HepG2 (cell line): ENCODE results near the gene ATP4A. TPM values are rescaled to one million over a fixed set of nuclear protein-coding genes. Genes with fewer than 3 reads are reported as not detected.

Experiments used
- CEBPG ChIP-seq: IDR thresholded peaks from 2 replicates; pipeline ENCODE4 v1.6.1; 2016
- CENPX ChIP-seq: sonication (generic); formaldehyde crosslinking; IDR thresholded peaks from 2 replicates; pipeline ENCODE4 v1.9.0; 2021; ENCODE audit warnings: mild to moderate bottlenecking, missing genetic modification reagents, moderate library complexity
- RBM39 ChIP-seq: fragments of 200-400 bp; formaldehyde crosslinking; IDR thresholded peaks from one replicate; pipeline ENCODE4 v1.6.1; 2018; ENCODE audit warnings: antibody characterized with exemption, mild to moderate bottlenecking, low read depth, low read length; ENCODE audit not compliant: poor library complexity, severe bottlenecking
- RORA ChIP-seq: sonication (generic); formaldehyde crosslinking; IDR thresholded peaks from 2 replicates; pipeline ENCODE4 v1.5.0; 2020; ENCODE audit warnings: mild to moderate bottlenecking, missing genetic modification reagents, moderate library complexity
- SOX13 ChIP-seq, 3 experiments: fragments of 450-650 bp in 1 of 3; sonication (generic) in 1 of 3; formaldehyde crosslinking in 1 of 3; IDR thresholded peaks in 2 of 3; conservative IDR thresholded peaks in 1 of 3; 2 replicates each; pipeline versions ENCODE4 v1.5.0 to v1.6.1; 2016 to 2020; ENCODE audit warnings: antibody characterized with exemption in 1 of 3, mild to moderate bottlenecking in 1 of 3, missing compliant biosample characterization in 1 of 3, missing genetic modification reagents in 1 of 3, moderate library complexity in 1 of 3
- SOX6 ChIP-seq, 2 experiments: fragments of 450-650 bp in 1 of 2; sonication (generic) in 1 of 2; formaldehyde crosslinking in 1 of 2; IDR thresholded peaks; 2 replicates each; pipeline versions ENCODE4 v1.4.0 to v1.6.1; 2017 to 2020; ENCODE audit warnings: antibody characterized with exemption in 1 of 2, mild to moderate bottlenecking in 1 of 2, missing genetic modification reagents in 1 of 2
- ZBTB7A ChIP-seq: sonication (generic); formaldehyde crosslinking; IDR thresholded peaks from 2 replicates; pipeline ENCODE4 v1.8.0; 2022; ENCODE audit warnings: mild to moderate bottlenecking, missing genetic modification reagents
- ZIK1 ChIP-seq: sonication (generic); formaldehyde crosslinking; IDR thresholded peaks from 2 replicates; pipeline ENCODE4 v1.5.0; 2020; ENCODE audit warnings: mild to moderate bottlenecking, low read depth, missing genetic modification reagents, borderline replicate concordance
- ZNF263 ChIP-seq: sonication (generic); formaldehyde crosslinking; IDR thresholded peaks from 2 replicates; pipeline ENCODE4 v1.4.0; 2020; ENCODE audit warnings: missing genetic modification reagents
- ZNF264 ChIP-seq: sonication (generic); formaldehyde crosslinking; IDR thresholded peaks from 2 replicates; pipeline ENCODE4 v1.4.0; 2020; ENCODE audit warnings: missing genetic modification reagents
- ZNF367 ChIP-seq: sonication (generic); formaldehyde crosslinking; IDR thresholded peaks from 2 replicates; pipeline ENCODE4 v1.4.0; 2020; ENCODE audit warnings: missing genetic modification reagents, borderline replicate concordance
- ZNF484 ChIP-seq: sonication (generic); formaldehyde crosslinking; IDR thresholded peaks from 2 replicates; pipeline ENCODE4 v1.5.1; 2020; ENCODE audit warnings: mild to moderate bottlenecking, low read depth, missing genetic modification reagents, borderline replicate concordance
- polyA plus RNA-seq, 8 experiments: library from polyadenylated mRNA; depleted of rRNA in 3 of 8; stranded (reverse) in 7 of 8; unstranded in 1 of 8; fragments of >200 nt; fragmentation: Illumina TruSeq in 4 of 8; extraction: Trizol in 4 of 8; gene quantifications; 2 replicates each; pipeline versions ENCODE4 v1.2.1 to v1.2.3, GENCODE V29; 2011 to 2016; ENCODE audit warnings: low read depth in 4 of 8, missing spikeins in 1 of 8, mixed read lengths in 1 of 8; ENCODE audit not compliant: insufficient read depth in 1 of 8
- total RNA-seq, 5 experiments: library from RNA; depleted of rRNA; stranded (reverse); fragments of >200 nt; fragmentation: Illumina TruSeq; extraction: Trizol; gene quantifications; 2 replicates each; pipeline ENCODE4 v1.2.3, GENCODE V29; 2016; ENCODE audit warnings: low read depth in 1 of 5
- TF ChIP-seq, protein P1 (sequence below): fragments of 450-650 bp; IDR thresholded peaks from 2 replicates; pipeline ENCODE4 v1.6.1; 2017
- TF ChIP-seq, protein P2 (sequence below): sonication (generic); formaldehyde crosslinking; IDR thresholded peaks from 2 replicates; pipeline ENCODE4 v1.8.1; 2023; ENCODE audit warnings: mild to moderate bottlenecking, missing genetic modification reagents
- TF ChIP-seq, protein P3 (sequence below): sonication (generic); formaldehyde crosslinking; IDR thresholded peaks from 2 replicates; pipeline ENCODE4 v1.4.0; 2020; ENCODE audit warnings: missing genetic modification reagents
- TF ChIP-seq, protein P4 (sequence below): sonication (generic); formaldehyde crosslinking; IDR thresholded peaks from 2 replicates; pipeline ENCODE4 v1.8.1; 2022; ENCODE audit warnings: low read depth, mild to moderate bottlenecking, missing genetic modification reagents
- TF ChIP-seq, protein P5 (sequence below): sonication (generic); formaldehyde crosslinking; IDR thresholded peaks from 2 replicates; pipeline ENCODE4 v1.4.0; 2020; ENCODE audit warnings: missing genetic modification reagents

The ATP4A gene
- total and polyA plus RNA-seq, 2 of the 13 experiments (the other 11 are each of a cell fraction or from before 2014, with no cell fraction given): 0.08 to 0.11 TPM

DNA sequence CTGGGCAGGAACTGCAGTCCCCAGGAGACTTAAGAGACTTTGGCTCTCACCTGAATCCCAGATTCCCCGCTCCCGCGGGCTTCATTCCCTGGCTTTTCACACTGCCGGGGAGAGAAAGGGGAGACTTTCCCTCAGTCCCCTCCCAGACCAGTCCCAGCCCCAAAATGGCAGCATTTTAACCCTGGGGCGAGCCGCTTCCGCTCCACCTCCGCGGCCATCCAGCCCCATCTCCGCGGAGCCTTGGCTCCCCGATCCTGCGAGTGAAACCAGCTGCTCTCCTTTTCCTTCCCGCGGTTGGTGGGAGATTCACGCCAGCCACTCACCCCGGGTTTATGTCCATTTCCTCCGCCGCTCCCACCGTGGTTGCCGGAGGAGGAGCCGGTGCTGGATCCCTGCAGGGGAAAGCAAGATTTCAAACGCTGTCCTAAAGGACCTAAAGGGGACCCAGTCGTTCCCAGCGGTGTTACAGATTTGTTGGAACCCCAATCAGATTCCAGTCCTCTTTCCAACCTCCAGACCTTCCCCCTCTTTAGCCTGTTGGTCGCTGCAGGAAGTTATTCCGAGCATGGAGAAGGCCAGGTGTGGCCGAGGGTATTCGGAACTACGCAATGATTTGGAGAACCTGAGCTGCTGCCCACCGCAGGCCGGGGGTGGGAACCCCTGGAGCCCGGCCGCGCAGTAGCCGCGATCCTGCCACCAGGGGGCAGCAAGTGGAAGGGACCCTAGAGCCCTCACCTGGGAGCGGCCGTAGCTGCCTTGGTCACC, 53.4 kb downstream of the ATP4A start (continued):
- TF ChIP-seq ZIK1 (CRISPR knock-in tag): no peak
- no peak for TF ChIP-seq ZNF263
- TF ChIP-seq, protein P1, sequence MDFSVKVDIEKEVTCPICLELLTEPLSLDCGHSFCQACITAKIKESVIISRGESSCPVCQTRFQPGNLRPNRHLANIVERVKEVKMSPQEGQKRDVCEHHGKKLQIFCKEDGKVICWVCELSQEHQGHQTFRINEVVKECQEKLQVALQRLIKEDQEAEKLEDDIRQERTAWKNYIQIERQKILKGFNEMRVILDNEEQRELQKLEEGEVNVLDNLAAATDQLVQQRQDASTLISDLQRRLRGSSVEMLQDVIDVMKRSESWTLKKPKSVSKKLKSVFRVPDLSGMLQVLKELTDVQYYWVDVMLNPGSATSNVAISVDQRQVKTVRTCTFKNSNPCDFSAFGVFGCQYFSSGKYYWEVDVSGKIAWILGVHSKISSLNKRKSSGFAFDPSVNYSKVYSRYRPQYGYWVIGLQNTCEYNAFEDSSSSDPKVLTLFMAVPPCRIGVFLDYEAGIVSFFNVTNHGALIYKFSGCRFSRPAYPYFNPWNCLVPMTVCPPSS: no peak
- TF ChIP-seq, protein P2, sequence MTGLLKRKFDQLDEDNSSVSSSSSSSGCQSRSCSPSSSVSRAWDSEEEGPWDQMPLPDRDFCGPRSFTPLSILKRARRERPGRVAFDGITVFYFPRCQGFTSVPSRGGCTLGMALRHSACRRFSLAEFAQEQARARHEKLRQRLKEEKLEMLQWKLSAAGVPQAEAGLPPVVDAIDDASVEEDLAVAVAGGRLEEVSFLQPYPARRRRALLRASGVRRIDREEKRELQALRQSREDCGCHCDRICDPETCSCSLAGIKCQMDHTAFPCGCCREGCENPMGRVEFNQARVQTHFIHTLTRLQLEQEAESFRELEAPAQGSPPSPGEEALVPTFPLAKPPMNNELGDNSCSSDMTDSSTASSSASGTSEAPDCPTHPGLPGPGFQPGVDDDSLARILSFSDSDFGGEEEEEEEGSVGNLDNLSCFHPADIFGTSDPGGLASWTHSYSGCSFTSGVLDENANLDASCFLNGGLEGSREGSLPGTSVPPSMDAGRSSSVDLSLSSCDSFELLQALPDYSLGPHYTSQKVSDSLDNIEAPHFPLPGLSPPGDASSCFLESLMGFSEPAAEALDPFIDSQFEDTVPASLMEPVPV (CRISPR knock-in tag): no peak
- TF ChIP-seq, protein P3, sequence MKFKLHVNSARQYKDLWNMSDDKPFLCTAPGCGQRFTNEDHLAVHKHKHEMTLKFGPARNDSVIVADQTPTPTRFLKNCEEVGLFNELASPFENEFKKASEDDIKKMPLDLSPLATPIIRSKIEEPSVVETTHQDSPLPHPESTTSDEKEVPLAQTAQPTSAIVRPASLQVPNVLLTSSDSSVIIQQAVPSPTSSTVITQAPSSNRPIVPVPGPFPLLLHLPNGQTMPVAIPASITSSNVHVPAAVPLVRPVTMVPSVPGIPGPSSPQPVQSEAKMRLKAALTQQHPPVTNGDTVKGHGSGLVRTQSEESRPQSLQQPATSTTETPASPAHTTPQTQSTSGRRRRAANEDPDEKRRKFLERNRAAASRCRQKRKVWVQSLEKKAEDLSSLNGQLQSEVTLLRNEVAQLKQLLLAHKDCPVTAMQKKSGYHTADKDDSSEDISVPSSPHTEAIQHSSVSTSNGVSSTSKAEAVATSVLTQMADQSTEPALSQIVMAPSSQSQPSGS: peak; percentile 53; the same call in 1 of the 2 replicates
- TF ChIP-seq, protein P4, sequence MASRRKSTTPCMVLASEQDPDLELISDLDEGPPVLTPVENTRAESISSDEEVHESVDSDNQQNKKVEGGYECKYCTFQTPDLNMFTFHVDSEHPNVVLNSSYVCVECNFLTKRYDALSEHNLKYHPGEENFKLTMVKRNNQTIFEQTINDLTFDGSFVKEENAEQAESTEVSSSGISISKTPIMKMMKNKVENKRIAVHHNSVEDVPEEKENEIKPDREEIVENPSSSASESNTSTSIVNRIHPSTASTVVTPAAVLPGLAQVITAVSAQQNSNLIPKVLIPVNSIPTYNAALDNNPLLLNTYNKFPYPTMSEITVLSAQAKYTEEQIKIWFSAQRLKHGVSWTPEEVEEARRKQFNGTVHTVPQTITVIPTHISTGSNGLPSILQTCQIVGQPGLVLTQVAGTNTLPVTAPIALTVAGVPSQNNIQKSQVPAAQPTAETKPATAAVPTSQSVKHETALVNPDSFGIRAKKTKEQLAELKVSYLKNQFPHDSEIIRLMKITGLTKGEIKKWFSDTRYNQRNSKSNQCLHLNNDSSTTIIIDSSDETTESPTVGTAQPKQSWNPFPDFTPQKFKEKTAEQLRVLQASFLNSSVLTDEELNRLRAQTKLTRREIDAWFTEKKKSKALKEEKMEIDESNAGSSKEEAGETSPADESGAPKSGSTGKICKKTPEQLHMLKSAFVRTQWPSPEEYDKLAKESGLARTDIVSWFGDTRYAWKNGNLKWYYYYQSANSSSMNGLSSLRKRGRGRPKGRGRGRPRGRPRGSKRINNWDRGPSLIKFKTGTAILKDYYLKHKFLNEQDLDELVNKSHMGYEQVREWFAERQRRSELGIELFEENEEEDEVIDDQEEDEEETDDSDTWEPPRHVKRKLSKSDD (CRISPR knock-in tag): no peak
- peak; percentile 15; the same call in 1 of the 2 replicates for TF ChIP-seq ZNF264 (CRISPR knock-in tag)
- no peak for TF ChIP-seq SOX6 (IDR thresholded peaks at IDR 0.05)
- peak; percentile 43; the same call in 1 of the 2 replicates for TF ChIP-seq SOX6 (CRISPR knock-in tag; IDR thresholded peaks at IDR 0.05)
- TF ChIP-seq SOX13 (IDR thresholded peaks at IDR 0.05): no peak
- TF ChIP-seq SOX13 (CRISPR knock-in tag; conservative IDR thresholded peaks at IDR 0.05 in 1 of 2, IDR thresholded peaks at IDR 0.05 in 1 of 2): peak in 1 of 2 experiments; percentile 56; a peak in 1 of 4 replicates
- TF ChIP-seq ZNF484 (CRISPR knock-in tag): 0 out of 2 replicates have a peak, but pooled peaks have one; percentile 34
- no peak for TF ChIP-seq ZNF367 (CRISPR knock-in tag)
- TF ChIP-seq ZBTB7A (CRISPR knock-in tag): peak; percentile 63; the same call in 1 of the 2 replicates
- no peak for TF ChIP-seq RORA (CRISPR knock-in tag)
- TF ChIP-seq, protein P5, sequence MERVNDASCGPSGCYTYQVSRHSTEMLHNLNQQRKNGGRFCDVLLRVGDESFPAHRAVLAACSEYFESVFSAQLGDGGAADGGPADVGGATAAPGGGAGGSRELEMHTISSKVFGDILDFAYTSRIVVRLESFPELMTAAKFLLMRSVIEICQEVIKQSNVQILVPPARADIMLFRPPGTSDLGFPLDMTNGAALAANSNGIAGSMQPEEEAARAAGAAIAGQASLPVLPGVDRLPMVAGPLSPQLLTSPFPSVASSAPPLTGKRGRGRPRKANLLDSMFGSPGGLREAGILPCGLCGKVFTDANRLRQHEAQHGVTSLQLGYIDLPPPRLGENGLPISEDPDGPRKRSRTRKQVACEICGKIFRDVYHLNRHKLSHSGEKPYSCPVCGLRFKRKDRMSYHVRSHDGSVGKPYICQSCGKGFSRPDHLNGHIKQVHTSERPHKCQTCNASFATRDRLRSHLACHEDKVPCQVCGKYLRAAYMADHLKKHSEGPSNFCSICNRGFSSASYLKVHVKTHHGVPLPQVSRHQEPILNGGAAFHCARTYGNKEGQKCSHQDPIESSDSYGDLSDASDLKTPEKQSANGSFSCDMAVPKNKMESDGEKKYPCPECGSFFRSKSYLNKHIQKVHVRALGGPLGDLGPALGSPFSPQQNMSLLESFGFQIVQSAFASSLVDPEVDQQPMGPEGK (CRISPR knock-in tag): peak; percentile 79
- peak; percentile 72 for TF ChIP-seq CEBPG
- TF ChIP-seq RBM39: peak; percentile 83
- no peak for TF ChIP-seq CENPX (CRISPR knock-in tag)
